DOHH2 (cell line): Measurements from ENCODE around the gene GAS2L1.

Experiments
- EZH2phosphoT487 ChIP-seq: fragments of 200-600 bp; sonication (generic); IDR thresholded peaks from 2 replicates; pipeline ENCODE4 v1.6.1; 2017; ENCODE audit warnings: borderline replicate concordance, mild to moderate bottlenecking, antibody characterized with exemption, low read length, moderate library complexity, mixed read lengths
- TF ChIP-seq, protein P1 (sequence below): fragments of 200-600 bp; sonication (generic); IDR thresholded peaks from one replicate; pipeline ENCODE4 v1.5.1; 2014; ENCODE audit warnings: antibody characterized with exemption, mild to moderate bottlenecking, low read depth, low read length; ENCODE audit not compliant: poor library complexity, severe bottlenecking

DNA sequence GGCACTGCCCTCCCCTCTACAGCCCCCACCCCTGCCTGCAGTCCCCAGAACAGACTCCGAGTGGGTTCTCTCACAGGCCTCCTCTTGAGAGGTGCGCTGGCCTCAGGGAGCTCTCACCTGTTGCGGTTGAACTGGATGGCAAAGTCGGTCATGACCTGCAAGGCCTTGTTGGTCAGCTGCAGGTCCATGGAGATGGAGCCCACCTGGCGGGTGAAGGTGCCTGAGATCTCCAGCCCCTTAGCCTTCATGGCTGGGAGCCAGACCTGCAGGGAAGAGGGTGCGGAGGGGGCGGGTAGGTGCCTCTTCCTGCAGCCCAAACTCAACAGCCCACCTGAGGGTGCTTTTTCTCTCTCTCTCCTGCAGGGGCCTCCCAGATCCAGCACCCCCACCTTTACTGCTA lies 27.7 kb downstream of the GAS2L1 start:
- TF ChIP-seq, protein P1, sequence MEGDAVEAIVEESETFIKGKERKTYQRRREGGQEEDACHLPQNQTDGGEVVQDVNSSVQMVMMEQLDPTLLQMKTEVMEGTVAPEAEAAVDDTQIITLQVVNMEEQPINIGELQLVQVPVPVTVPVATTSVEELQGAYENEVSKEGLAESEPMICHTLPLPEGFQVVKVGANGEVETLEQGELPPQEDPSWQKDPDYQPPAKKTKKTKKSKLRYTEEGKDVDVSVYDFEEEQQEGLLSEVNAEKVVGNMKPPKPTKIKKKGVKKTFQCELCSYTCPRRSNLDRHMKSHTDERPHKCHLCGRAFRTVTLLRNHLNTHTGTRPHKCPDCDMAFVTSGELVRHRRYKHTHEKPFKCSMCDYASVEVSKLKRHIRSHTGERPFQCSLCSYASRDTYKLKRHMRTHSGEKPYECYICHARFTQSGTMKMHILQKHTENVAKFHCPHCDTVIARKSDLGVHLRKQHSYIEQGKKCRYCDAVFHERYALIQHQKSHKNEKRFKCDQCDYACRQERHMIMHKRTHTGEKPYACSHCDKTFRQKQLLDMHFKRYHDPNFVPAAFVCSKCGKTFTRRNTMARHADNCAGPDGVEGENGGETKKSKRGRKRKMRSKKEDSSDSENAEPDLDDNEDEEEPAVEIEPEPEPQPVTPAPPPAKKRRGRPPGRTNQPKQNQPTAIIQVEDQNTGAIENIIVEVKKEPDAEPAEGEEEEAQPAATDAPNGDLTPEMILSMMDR: no peak
- no peak for TF ChIP-seq EZH2phosphoT487
